HepG2 (cell line): ENCODE results near the gene SPACDR. TPM values are rescaled to one million over a fixed set of nuclear protein-coding genes. Genes with fewer than 3 reads are reported as not detected.
A peak's percentile ranks its signal among the peaks of the same experiment; 100 is the strongest.

Source experiments
- ATAC-seq: fragments of 200-7000 bp; cut with Tn5 transposase; 3 replicates; pipeline ENCODE4 v1.9.1; 2020; ENCODE audit warnings: mild to moderate bottlenecking, moderate library complexity
- BruUV-seq: library from RNA; stranded (reverse); fragments of 400-500 nt; replicated peaks from 2 replicates; lab custom pipeline; 2021; lab: Mats Ljungman, UMichigan
- CTCF ChIA-PET: fragments of 300-600 bp; formaldehyde crosslinking; extraction: SDS; loops from one replicate; lab custom pipeline; 2021; ENCODE audit warnings: low total read pairs, inconsistent platforms, low intra/inter-chr PET ratio; lab: Yijun Ruan, JAX
- POLR2A ChIA-PET: fragments of 350-600 bp; sonication (Branson Sonifier 250); formaldehyde crosslinking; loops from one replicate; lab custom pipeline; 2020; ENCODE audit warnings: antibody characterized with exemption, inconsistent platforms; lab: Yijun Ruan, JAX
- DNase-seq: peaks from one replicate; pipeline ENCODE4 v3.0.0-alpha.2; 2015; ENCODE audit warnings: low spot score
- FAIRE-seq: peaks from 3 replicates; lab custom pipeline; 2011; peaks lifted over from hg19 to GRCh38; lab: Jason Lieb, UNC
- H2AFZ ChIP-seq: one replicate; pipeline ENCODE4 v1.6.1; 2011; ENCODE audit warnings: low read length, inconsistent platforms
- H3K27ac ChIP-seq: fragments of 300-600 bp; 3 replicates; pipeline ENCODE4 v1.8.0; 2011; ENCODE audit warnings: mixed run types, mild to moderate bottlenecking, mixed read lengths, low read length, inconsistent platforms; ENCODE audit not compliant: insufficient read depth; ENCODE audit errors: extremely low read length
- H3K27me3 ChIP-seq, 2 experiments: fragments of 200-600 bp in 1 of 2; 2 replicates in 1 of 2; 3 replicates in 1 of 2; pipeline versions ENCODE4 v1.6.0 to v1.8.0; 2011; ENCODE audit warnings: low read length in 2 of 2, mild to moderate bottlenecking in 2 of 2, moderate library complexity in 2 of 2, inconsistent platforms in 1 of 2; ENCODE audit not compliant: insufficient read depth in 2 of 2, control insufficient read depth in 1 of 2
- H3K36me3 ChIP-seq, 2 experiments: fragments of 200-600 bp in 1 of 2; replicated peaks in 1 of 2; 2 replicates in 1 of 2; 3 replicates in 1 of 2; pipeline versions ENCODE4 v1.5.1 to v1.8.0; 2011; ENCODE audit warnings: low read length in 2 of 2, inconsistent platforms in 1 of 2; ENCODE audit not compliant: insufficient read depth in 2 of 2, control insufficient read depth in 1 of 2
- H3K4me1 ChIP-seq: 2 replicates; pipeline ENCODE4 v1.5.1; 2012; ENCODE audit warnings: low read length, inconsistent platforms; ENCODE audit not compliant: insufficient read depth
- H3K4me2 ChIP-seq: 2 replicates; pipeline ENCODE4 v1.6.0; 2011; ENCODE audit warnings: low read depth, low read length, inconsistent platforms
- H3K4me3 ChIP-seq, 3 experiments: fragments of 200-600 bp in 1 of 3; sonication (generic), shearing (Covaris generic) in 1 of 3; replicated peaks in 1 of 3; 2 replicates each; pipeline ENCODE4 v1.5.1; 2011 to 2016; ENCODE audit warnings: low read length in 3 of 3, inconsistent platforms in 2 of 3, low read depth in 2 of 3, mild to moderate bottlenecking in 2 of 3, control low read depth in 1 of 3, mixed read lengths in 1 of 3; ENCODE audit not compliant: insufficient read depth in 1 of 3
- H3K79me2 ChIP-seq: one replicate; pipeline ENCODE4 v1.6.1; 2011; ENCODE audit warnings: low read length, inconsistent platforms; ENCODE audit not compliant: insufficient read depth
- H3K9ac ChIP-seq: 2 replicates; pipeline ENCODE4 v1.6.0; 2011; ENCODE audit warnings: mild to moderate bottlenecking, low read depth, low read length, inconsistent platforms; ENCODE audit not compliant: insufficient read depth
- H3K9me3 ChIP-seq: 2 replicates; pipeline ENCODE4 v1.5.1; 2012; ENCODE audit warnings: mild to moderate bottlenecking, low read length
- H4K20me1 ChIP-seq: 2 replicates; pipeline ENCODE4 v1.6.0; 2011; ENCODE audit warnings: inconsistent platforms, mild to moderate bottlenecking, low read length, moderate library complexity; ENCODE audit not compliant: insufficient read depth
- KLF16 ChIP-seq, 2 experiments: sonication (generic) in 1 of 2; formaldehyde crosslinking in 1 of 2; IDR thresholded peaks; 2 replicates each; pipeline versions ENCODE4 v1.6.1 to v1.8.0; 2016 to 2023; ENCODE audit warnings: missing genetic modification reagents in 2 of 2, missing compliant biosample characterization in 1 of 2
- NR2C2 ChIP-seq: sonication (generic); formaldehyde crosslinking; IDR thresholded peaks from 2 replicates; pipeline ENCODE4 v1.4.0; 2020; ENCODE audit warnings: missing genetic modification reagents, mild to moderate bottlenecking, moderate library complexity, borderline replicate concordance
- RXRB ChIP-seq: IDR thresholded peaks from 2 replicates; pipeline ENCODE4 v1.6.1; 2016; ENCODE audit warnings: borderline replicate concordance, missing genetic modification reagents, missing compliant biosample characterization
- SOX5 ChIP-seq: IDR thresholded peaks from 2 replicates; pipeline ENCODE4 v1.6.1; 2016; ENCODE audit warnings: borderline replicate concordance
- SOX6 ChIP-seq, 2 experiments: fragments of 450-650 bp in 1 of 2; sonication (generic) in 1 of 2; formaldehyde crosslinking in 1 of 2; IDR thresholded peaks; 2 replicates each; pipeline versions ENCODE4 v1.4.0 to v1.6.1; 2017 to 2020; ENCODE audit warnings: antibody characterized with exemption in 1 of 2, mild to moderate bottlenecking in 1 of 2, missing genetic modification reagents in 1 of 2
- ZBTB33 ChIP-seq: sonication (generic); formaldehyde crosslinking; IDR thresholded peaks from 2 replicates; pipeline ENCODE4 v1.4.0; 2020; ENCODE audit warnings: missing genetic modification reagents
- ZBTB42 ChIP-seq: sonication (generic); formaldehyde crosslinking; IDR thresholded peaks from 2 replicates; pipeline ENCODE4 v1.5.0; 2020; ENCODE audit warnings: mild to moderate bottlenecking, missing genetic modification reagents
- ZNF274 ChIP-seq: sonication (generic); formaldehyde crosslinking; IDR thresholded peaks from 2 replicates; pipeline ENCODE4 v1.5.1; 2020; ENCODE audit warnings: mild to moderate bottlenecking, missing genetic modification reagents
- ZNF3 ChIP-seq: IDR thresholded peaks from 2 replicates; pipeline ENCODE4 v1.7.0; 2017; ENCODE audit warnings: inconsistent platforms
- ZNF496 ChIP-seq: sonication (generic); formaldehyde crosslinking; IDR thresholded peaks from 2 replicates; pipeline ENCODE4 v1.8.1; 2023; ENCODE audit warnings: mild to moderate bottlenecking, moderate library complexity, missing genetic modification reagents; ENCODE audit not compliant: insufficient replicate concordance
- ZNF615 ChIP-seq: sonication (generic); formaldehyde crosslinking; IDR thresholded peaks from 2 replicates; pipeline ENCODE4 v1.5.0; 2020; ENCODE audit warnings: mild to moderate bottlenecking, missing genetic modification reagents, borderline replicate concordance
- ZNF768 ChIP-seq: sonication (generic); formaldehyde crosslinking; IDR thresholded peaks from 2 replicates; pipeline ENCODE4 v1.4.0; 2020; ENCODE audit warnings: missing genetic modification reagents
- ZNF770 ChIP-seq: sonication (generic); formaldehyde crosslinking; IDR thresholded peaks from 2 replicates; pipeline ENCODE4 v1.5.0; 2020; ENCODE audit warnings: mild to moderate bottlenecking, missing genetic modification reagents
- WGBS: methylation state at CpG from one replicate; pipeline ENCODE4 v1.1.6; 2017; ENCODE audit warnings: low lambda C conversion rate; 5-methylcytosine and 5-hydroxymethylcytosine counted together
- in situ Hi-C: cut with HindIII; loops from 2 replicates; pipeline ENCODE4 v1.10.0; 2017; ENCODE audit warnings: low pct_unique_long_range_greater_than_20kb; ENCODE audit not compliant: extremely low pct_ligation_motif_present
- intact Hi-C: fragments of 100-400 bp; cut with micrococcal nuclease; formaldehyde crosslinking; loops from one replicate; pipeline ENCODE4 v1.10.0; 2022; ENCODE audit not compliant: unreplicated experiment
- polyA plus RNA-seq, 8 experiments: library from polyadenylated mRNA; depleted of rRNA in 3 of 8; stranded (reverse) in 7 of 8; unstranded in 1 of 8; fragments of >200 nt; fragmentation: Illumina TruSeq in 4 of 8; extraction: Trizol in 4 of 8; gene quantifications; 2 replicates each; pipeline versions ENCODE4 v1.2.1 to v1.2.3, GENCODE V29; 2011 to 2016; ENCODE audit warnings: low read depth in 4 of 8, missing spikeins in 1 of 8, mixed read lengths in 1 of 8; ENCODE audit not compliant: insufficient read depth in 1 of 8
- total RNA-seq, 5 experiments: library from RNA; depleted of rRNA; stranded (reverse); fragments of >200 nt; fragmentation: Illumina TruSeq; extraction: Trizol; gene quantifications; 2 replicates each; pipeline ENCODE4 v1.2.3, GENCODE V29; 2016; ENCODE audit warnings: low read depth in 1 of 5

Gene SPACDR
- total and polyA plus RNA-seq, 2 of the 13 experiments (the other 11 are each of a cell fraction or from before 2014, with no cell fraction given): 0.41 TPM; not detected in 1

GRCh38 chr7:100452513-100452912, 11.5 kb downstream of the SPACDR start:
- Histone ChIP-seq H3K4me2 (no peak overlapping the region), H3K27me3 (peaks cover 0 to 17% of the 10 kb centered on the region in 2 experiments; a peak in 2 of 5 replicates), H2AFZ (no peak overlapping the region), H3K9me3 (no peaks in the 10 kb centered on the region), H3K4me1 (peaks cover 40% of the 10 kb centered on the region), H4K20me1 (no peaks in the 10 kb centered on the region), H3K27ac (no peak overlapping the region), H3K4me3 (no peak overlapping the region), H3K9ac (no peak overlapping the region), H3K36me3 (no peaks in the 10 kb centered on the region), H3K79me2 (no peaks in the 10 kb centered on the region)
- FAIRE-seq (no peak), ATAC-seq (no peak), DNase-seq (no peak)
- in situ Hi-C loops: no loop called here
- ChIA-PET CTCF (no interaction called here), POLR2A (interaction anchor here (5.0 kb wide), 1 partner anchor 23 kb away, joined by 31 read pairs; the partner anchor contains the start of genes MEPCE and ZCWPW1)
- intact Hi-C loops: no loop called here
- WGBS: 56% methylated on average over 3 of the region's 3 CpGs
- no TSS peak for BruUV-seq
- TF ChIP-seq ZNF768: peak; percentile 48; the same call in 1 of the 2 replicates
- no peak for TF ChIP-seq ZBTB42

- H3K4me1 ChIP-seq: peaks cover 42% of the 10 kb centered on the region
- peak overlapping the region in 1 of 3 experiments; percentile 73; a peak in 1 of 6 replicates for H3K4me3 ChIP-seq
- H3K9ac ChIP-seq: peak overlapping the region; percentile 7; the same call in 1 of the 2 replicates
- no peaks in the 10 kb centered on the region for H3K79me2 ChIP-seq
- H4K20me1 ChIP-seq: no peaks in the 10 kb centered on the region
- H3K4me2 ChIP-seq: peak overlapping the region; percentile 83
- WGBS: 13% methylated on average over 13 of the region's 13 CpGs
- DNase-seq: no peak
- H3K27me3 ChIP-seq: no peaks in the 10 kb centered on the region
- intact Hi-C loops: no loop called here
- H3K27ac ChIP-seq: peak overlapping the region; percentile 40
- CTCF ChIA-PET: no interaction called here
- ATAC-seq: no peak
- POLR2A ChIA-PET: interaction anchor here (0.7 to 2.5 kb wide), 10 partner anchors 9 to 204 kb away, joined by 3 to 47 read pairs (median 4); partner anchors contain the start of genes FBXO24, LRCH4, MEPCE and PPP1R35
- no TSS peak for BruUV-seq
- no peaks in the 10 kb centered on the region for H3K36me3 ChIP-seq
- in situ Hi-C loops: no loop called here
- H3K9me3 ChIP-seq: no peaks in the 10 kb centered on the region
- H2AFZ ChIP-seq: no peak overlapping the region
- peak; percentile 56 for FAIRE-seq
- TF ChIP-seq ZNF615 (no peak), ZNF274 (CRISPR knock-in tag) (no peak), ZBTB33 (CRISPR knock-in tag) (0 out of 2 replicates have a peak, but pooled peaks have one; percentile 5), ZNF770 (CRISPR knock-in tag) (peak; percentile 99), SOX5 (CRISPR knock-in tag) (0 out of 2 replicates have a peak, but pooled peaks have one; percentile 36), SOX6 (IDR thresholded peaks at IDR 0.05) (no peak), SOX6 (CRISPR knock-in tag; IDR thresholded peaks at IDR 0.05) (peak; percentile 59; the same call in 1 of the 2 replicates), ZNF3 (CRISPR knock-in tag) (peak; percentile 50; the same call in 1 of the 2 replicates), RXRB (CRISPR knock-in tag) (peak; percentile 23; the same call in 1 of the 2 replicates), KLF16 (CRISPR knock-in tag; IDR thresholded peaks at IDR 0.05) (no peak), NR2C2 (CRISPR knock-in tag) (0 out of 2 replicates have a peak, but pooled peaks have one; percentile 18), ZNF496 (CRISPR knock-in tag) (no peak)
These were observed 14.8 kb downstream of the SPACDR start for GRCh38 chr7:100449190-100449795.
